Measurements from ENCODE around the gene ENOX1. TPM values are rescaled to one million over a fixed set of nuclear protein-coding genes. Genes with fewer than 3 reads are reported as not detected.

ENOX1 gene
- total RNA-seq, 2 donors from 2014 or later: 0.78 to 4.3 TPM

GRCh38 chr13:43773602-43774001 lies 13.2 kb downstream of the ENOX1 start:
- 66 to 70% methylated on average over 2 of the region's 2 CpGs for WGBS, 2 donors
- intact Hi-C loops (cut with DNase I): no loop called here

GRCh38 chr13:43770871-43771270 lies 15.9 kb downstream of the ENOX1 start:
- DNase-seq: no peak
- Histone ChIP-seq H3K4me1 (peaks cover 5% of the 10 kb centered on the region), H3K4me3 (no peak overlapping the region), H3K9me3 (no peaks in the 10 kb centered on the region), H3K36me3 (replicated peaks in 1 of 2; ENCODE audit: insufficient read depth in 1 of 2, low read depth in 2 of 2) (no peaks in the 10 kb centered on the region), H3K27ac (no peak overlapping the region), H3K27me3 (no peaks in the 10 kb centered on the region)
- intact Hi-C loops (cut with DNase I): no loop called here
- TF ChIP-seq CTCF (IDR thresholded peaks at IDR 0.05): no peak
- TF ChIP-seq POLR2A (IDR thresholded peaks at IDR 0.05): no peak
- ATAC-seq: no peak
- WGBS, 2 donors: 68 to 78% methylated on average over 3 of the region's 3 CpGs

More at GRCh38 chr13:43773602-43774001, 13.2 kb downstream of the ENOX1 start:
- no peak overlapping the region for H3K27ac ChIP-seq
- TF ChIP-seq CTCF (IDR thresholded peaks at IDR 0.05) (no peak), POLR2A (IDR thresholded peaks at IDR 0.05) (no peak)
- DNase-seq (no peak), ATAC-seq (no peak)
- no peaks in the 10 kb centered on the region for H3K36me3 ChIP-seq (replicated peaks in 1 of 2; ENCODE audit: insufficient read depth in 1 of 2, low read depth in 2 of 2)
- no peaks in the 10 kb centered on the region for H3K9me3 ChIP-seq
- H3K27me3 ChIP-seq: no peaks in the 10 kb centered on the region
- no peak overlapping the region for H3K4me3 ChIP-seq
- no peaks in the 10 kb centered on the region for H3K4me1 ChIP-seq

- intact Hi-C loops (cut with DNase I): no loop called here
- Histone ChIP-seq H3K27me3 (no peaks in the 10 kb centered on the region), H3K9me3 (no peaks in the 10 kb centered on the region), H3K27ac (no peak overlapping the region), H3K4me3 (no peak overlapping the region), H3K4me1 (peaks cover 5% of the 10 kb centered on the region), H3K36me3 (replicated peaks in 1 of 2; ENCODE audit: insufficient read depth in 1 of 2, low read depth in 2 of 2) (no peaks in the 10 kb centered on the region)
- ATAC-seq (no peak), DNase-seq (no peak)
- TF ChIP-seq POLR2A (IDR thresholded peaks at IDR 0.05) (no peak), CTCF (IDR thresholded peaks at IDR 0.05) (no peak)
- 65 to 81% methylated on average over 2 of the region's 2 CpGs for WGBS, 2 donors
Measured at GRCh38 chr13:43769529-43769928, 17.2 kb downstream of the ENOX1 start.

GRCh38 chr13:43767341-43767931 lies 19.3 kb downstream of the ENOX1 start:
- intact Hi-C loops (cut with DNase I): no loop called here
- peak in 1 of 4 donors; percentile 17 for DNase-seq

More at GRCh38 chr13:43767341-43767931, 19.3 kb downstream of the ENOX1 start:
- H3K9me3 ChIP-seq: no peaks in the 10 kb centered on the region
- WGBS, 2 donors: 31 to 34% methylated on average over 2 of the region's 2 CpGs
- no peak overlapping the region for H3K4me3 ChIP-seq
- no peaks in the 10 kb centered on the region for H3K36me3 ChIP-seq (replicated peaks in 1 of 2; ENCODE audit: insufficient read depth in 1 of 2, low read depth in 2 of 2)
- ATAC-seq: peak; percentile 73
- H3K27ac ChIP-seq: peak overlapping the region in 2 of 4 donors; percentile 34 to 43
- peaks cover 5% of the 10 kb centered on the region for H3K4me1 ChIP-seq
- TF ChIP-seq POLR2A (IDR thresholded peaks at IDR 0.05) (no peak), CTCF (IDR thresholded peaks at IDR 0.05) (no peak)
- H3K27me3 ChIP-seq: no peaks in the 10 kb centered on the region
